Stomach (tissue), 4 donors: Measurements from ENCODE around the gene CCDC38.

Experiments used
- CTCF ChIP-seq, 7 experiments: fragments of 450-650 bp in 4 of 7; fragments of 200-600 bp in 3 of 7; sonication (generic) in 3 of 7; IDR thresholded peaks; one replicate each; pipeline ENCODE4 v1.5.1; 2016 to 2019; ENCODE audit warnings: antibody characterized with exemption in 7 of 7, control low read depth in 2 of 7, mild to moderate bottlenecking in 1 of 7
- POLR2A ChIP-seq, 4 donors: fragments of 450-650 bp; IDR thresholded peaks; one replicate each; pipeline ENCODE4 v1.6.1; 2016; ENCODE audit warnings: antibody characterized with exemption in 4 of 4, control low read depth in 2 of 4, mild to moderate bottlenecking in 1 of 4, moderate library complexity in 1 of 4
- POLR2AphosphoS5 ChIP-seq, 3 donors: sonication (generic); formaldehyde crosslinking; IDR thresholded peaks; one replicate each; pipeline ENCODE4 v1.6.1; 2016; ENCODE audit warnings: antibody characterized with exemption in 3 of 3

- TF ChIP-seq CTCF (IDR thresholded peaks at IDR 0.05) (no peak), POLR2AphosphoS5 (IDR thresholded peaks at IDR 0.05) (no peak), POLR2A (IDR thresholded peaks at IDR 0.05) (no peak)
These were observed 34.0 kb upstream of the CCDC38 start for GRCh38 chr12:95976416-95976832.
